Measurements from ENCODE around the gene CYP4A11. TPM values are rescaled to one million over a fixed set of nuclear protein-coding genes. Genes with fewer than 3 reads are reported as not detected.
"Not testable (repeated sequence)": the region's sequence is repeated elsewhere in the genome, so short reads cannot be mapped to it uniquely, and the experiment has no call there.

The CYP4A11 gene
- not detected in 2 replicates for total RNA-seq

DNA sequence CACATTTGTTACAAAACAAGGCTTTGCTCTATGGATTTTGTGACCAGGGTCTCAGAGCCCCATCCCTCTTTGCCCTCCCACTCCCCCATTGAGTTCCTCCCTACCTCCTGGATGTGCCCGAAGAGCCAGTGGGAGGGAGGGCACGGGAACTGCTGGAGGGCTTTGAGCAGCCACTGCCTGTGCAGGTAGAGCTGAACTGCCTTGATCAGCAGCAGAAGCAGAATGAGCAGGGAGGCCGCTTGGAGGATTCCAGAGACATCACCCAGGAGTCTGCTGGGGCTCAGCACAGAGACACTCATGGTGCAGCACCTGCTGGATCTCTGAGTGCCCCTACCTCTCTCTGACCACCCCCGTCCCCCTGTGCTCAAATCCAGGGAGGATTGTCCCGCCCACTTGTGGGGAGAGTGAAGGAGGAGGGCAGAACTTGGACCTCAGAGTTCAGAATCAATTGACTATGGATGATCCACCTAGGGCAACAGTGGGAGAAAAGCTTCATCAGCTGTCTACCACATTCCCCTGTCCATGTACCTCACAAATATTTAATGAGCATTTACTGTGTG, at the start of gene CYP4A11:
Gene CYP4A11, minus strand, starts transcription at position 342 of the 560 bp plus-strand sequence. Its CDS starts 43 bp downstream, at position 299.
- POLR2A ChIA-PET = no interaction called here
- CTCF ChIA-PET = no interaction called here
- H3K27me3 Mint-ChIP-seq = peaks cover 4% of the 10 kb centered on the region
- intact Hi-C loops (cut with micrococcal nuclease) = no loop called here
- DNase-seq = no peak
- H3K27ac Mint-ChIP-seq = no peak within 1 kb of the TSS
- TF ChIP-seq, protein P1, sequence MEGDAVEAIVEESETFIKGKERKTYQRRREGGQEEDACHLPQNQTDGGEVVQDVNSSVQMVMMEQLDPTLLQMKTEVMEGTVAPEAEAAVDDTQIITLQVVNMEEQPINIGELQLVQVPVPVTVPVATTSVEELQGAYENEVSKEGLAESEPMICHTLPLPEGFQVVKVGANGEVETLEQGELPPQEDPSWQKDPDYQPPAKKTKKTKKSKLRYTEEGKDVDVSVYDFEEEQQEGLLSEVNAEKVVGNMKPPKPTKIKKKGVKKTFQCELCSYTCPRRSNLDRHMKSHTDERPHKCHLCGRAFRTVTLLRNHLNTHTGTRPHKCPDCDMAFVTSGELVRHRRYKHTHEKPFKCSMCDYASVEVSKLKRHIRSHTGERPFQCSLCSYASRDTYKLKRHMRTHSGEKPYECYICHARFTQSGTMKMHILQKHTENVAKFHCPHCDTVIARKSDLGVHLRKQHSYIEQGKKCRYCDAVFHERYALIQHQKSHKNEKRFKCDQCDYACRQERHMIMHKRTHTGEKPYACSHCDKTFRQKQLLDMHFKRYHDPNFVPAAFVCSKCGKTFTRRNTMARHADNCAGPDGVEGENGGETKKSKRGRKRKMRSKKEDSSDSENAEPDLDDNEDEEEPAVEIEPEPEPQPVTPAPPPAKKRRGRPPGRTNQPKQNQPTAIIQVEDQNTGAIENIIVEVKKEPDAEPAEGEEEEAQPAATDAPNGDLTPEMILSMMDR (IDR thresholded peaks at IDR 0.05) = no peak
- no peak within 1 kb of the TSS for H3K4me3 Mint-ChIP-seq
- no peak for ATAC-seq (ENCODE audit: low read depth)
- H3K4me1 Mint-ChIP-seq = no peaks in the 10 kb centered on the region
- no peaks in the 10 kb centered on the region for H3K9me3 Mint-ChIP-seq
- H3K36me3 Mint-ChIP-seq (ENCODE audit: low read depth) = no peaks in the 10 kb centered on the region

DNA sequence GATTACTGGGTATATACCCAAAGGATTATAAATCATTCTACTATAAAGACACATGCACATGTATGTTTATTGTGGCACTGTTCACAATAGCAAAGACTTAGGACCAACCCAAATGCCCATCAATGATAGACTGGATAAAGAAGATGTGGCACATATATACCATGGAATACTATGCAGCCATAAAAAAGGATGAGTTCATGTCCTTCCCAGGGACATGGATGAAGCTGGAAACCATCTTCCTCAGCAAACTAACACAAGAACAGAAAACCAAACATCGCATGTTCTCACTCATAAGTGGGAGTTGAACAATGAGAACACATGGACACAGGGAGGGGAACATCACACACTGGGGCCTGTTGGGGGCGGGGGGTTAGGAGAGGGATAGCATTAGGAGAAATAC, 49.3 kb upstream of the CYP4A11 start:
- H3K27me3 Mint-ChIP-seq; H3K4me1 Mint-ChIP-seq; ATAC-seq (ENCODE audit: low read depth); intact Hi-C loops (cut with micrococcal nuclease); CTCF ChIA-PET; POLR2A ChIA-PET; H3K4me3 Mint-ChIP-seq; H3K27ac Mint-ChIP-seq; DNase-seq; H3K36me3 Mint-ChIP-seq (ENCODE audit: low read depth); H3K9me3 Mint-ChIP-seq: not testable (repeated sequence)

GRCh38 chr1:46983830-46984586, 42.7 kb upstream of the CYP4A11 start:
- Mint-ChIP-seq H3K36me3 (ENCODE audit: low read depth) (no peaks in the 10 kb centered on the region), H3K4me1 (no peaks in the 10 kb centered on the region), H3K4me3 (no peak overlapping the region), H3K27ac (no peak overlapping the region), H3K27me3 (peaks cover 24% of the 10 kb centered on the region), H3K9me3 (peaks cover 13% of the 10 kb centered on the region)
- intact Hi-C loops (cut with micrococcal nuclease) = no loop called here
- TF ChIP-seq, protein P1 (IDR thresholded peaks at IDR 0.05) = no peak
- CTCF ChIA-PET = no interaction called here
- POLR2A ChIA-PET = no interaction called here
- ATAC-seq (ENCODE audit: low read depth) (no peak), DNase-seq (no peak)

DNA sequence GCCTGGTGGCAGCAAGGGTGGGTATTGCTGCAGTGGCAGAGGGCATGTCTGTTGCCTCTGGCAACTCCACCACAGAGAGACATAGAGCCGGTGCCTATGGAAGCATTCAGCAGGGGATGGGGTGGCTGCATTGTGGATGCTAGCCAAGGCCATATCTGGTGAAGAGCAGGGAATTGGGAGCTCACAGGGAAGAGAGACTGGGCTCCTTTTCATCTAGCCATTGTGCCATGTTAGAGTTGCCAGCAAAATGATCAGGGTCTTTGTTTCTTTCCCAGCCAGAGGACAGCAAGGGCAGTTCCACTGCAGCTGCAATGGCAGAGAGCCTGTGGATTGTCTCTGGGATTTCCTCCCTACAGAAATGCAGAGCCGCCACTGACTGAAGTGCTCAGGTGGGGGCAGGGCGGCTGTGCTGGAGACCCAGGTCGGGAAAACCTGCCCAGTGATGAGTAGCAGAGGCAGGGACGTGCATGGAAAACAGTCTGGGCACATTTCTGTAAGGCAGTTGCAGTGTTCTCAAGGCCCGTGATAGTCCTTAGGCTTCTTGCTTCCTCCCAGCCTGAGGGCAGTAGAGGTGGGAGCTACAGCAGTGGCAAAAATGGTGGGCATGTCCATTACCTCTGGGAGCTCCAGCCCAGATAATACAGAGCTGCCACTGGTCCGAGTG, 42.0 kb upstream of the CYP4A11 start:
- H3K27ac Mint-ChIP-seq = no peak overlapping the region
- no peaks in the 10 kb centered on the region for H3K36me3 Mint-ChIP-seq (ENCODE audit: low read depth)
- no peak overlapping the region for H3K4me3 Mint-ChIP-seq
- intact Hi-C loops (cut with micrococcal nuclease) = no loop called here
- DNase-seq (no peak), ATAC-seq (ENCODE audit: low read depth) (no peak)
- POLR2A ChIA-PET = no interaction called here
- CTCF ChIA-PET = no interaction called here
- no peaks in the 10 kb centered on the region for H3K4me1 Mint-ChIP-seq
- peaks cover 13% of the 10 kb centered on the region for H3K9me3 Mint-ChIP-seq
- H3K27me3 Mint-ChIP-seq = peaks cover 24% of the 10 kb centered on the region
- TF ChIP-seq, protein P1 (IDR thresholded peaks at IDR 0.05) = no peak

DNA sequence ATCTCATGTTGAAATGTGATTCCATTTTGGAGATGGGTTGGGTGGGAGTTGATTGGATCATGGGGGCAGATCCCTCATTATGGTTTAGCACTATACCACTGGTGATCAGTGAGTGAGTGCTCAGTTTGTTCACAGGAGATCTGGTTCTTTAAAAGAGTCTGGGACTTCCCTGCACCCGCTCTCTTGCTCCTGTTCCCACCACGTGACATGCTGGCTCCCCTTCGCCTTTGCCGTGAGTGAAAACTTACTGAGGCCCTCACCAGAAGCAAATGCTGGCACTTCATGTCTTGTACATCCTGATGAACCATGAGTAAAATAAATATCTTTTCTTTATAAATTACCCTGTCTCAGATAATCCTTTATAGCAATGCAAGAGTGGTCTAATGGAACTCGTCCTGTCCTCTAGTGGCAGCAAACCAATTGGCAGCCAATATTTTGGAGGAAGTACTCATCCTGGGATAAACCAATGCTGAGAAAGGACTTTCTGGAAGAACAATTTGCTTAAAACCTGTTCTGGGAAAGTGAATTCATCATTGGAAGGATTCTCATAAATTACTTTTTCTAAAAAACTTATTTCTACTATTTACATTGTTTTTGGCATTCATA, 27.8 kb upstream of the CYP4A11 start:
- H3K36me3 Mint-ChIP-seq (ENCODE audit: low read depth) = no peaks in the 10 kb centered on the region
- ChIA-PET CTCF (no interaction called here), POLR2A (no interaction called here)
- no peak for ATAC-seq (ENCODE audit: low read depth)
- peaks cover 20% of the 10 kb centered on the region for H3K27me3 Mint-ChIP-seq
- H3K9me3 Mint-ChIP-seq = peaks cover 3% of the 10 kb centered on the region
- no peak overlapping the region for H3K4me3 Mint-ChIP-seq
- H3K27ac Mint-ChIP-seq = no peak overlapping the region
- intact Hi-C loops (cut with micrococcal nuclease) = no loop called here
- no peak for DNase-seq
- TF ChIP-seq, protein P1 (IDR thresholded peaks at IDR 0.05) = no peak
- no peaks in the 10 kb centered on the region for H3K4me1 Mint-ChIP-seq

GRCh38 chr1:46962272-46962671, 21.0 kb upstream of the CYP4A11 start:
- H3K9me3 Mint-ChIP-seq; ATAC-seq (ENCODE audit: low read depth); H3K4me3 Mint-ChIP-seq; H3K4me1 Mint-ChIP-seq; H3K27me3 Mint-ChIP-seq; H3K27ac Mint-ChIP-seq; intact Hi-C loops (cut with micrococcal nuclease); CTCF ChIA-PET; POLR2A ChIA-PET; DNase-seq; H3K36me3 Mint-ChIP-seq (ENCODE audit: low read depth): not testable (repeated sequence)
